Inferior parietal cortex (tissue), 1 donor: Measurements from ENCODE around the gene SH2D6.

ENCODE experiments used
- DNase-seq: peaks from one replicate; pipeline ENCODE4 v3.0.0-alpha.2; 2016; ENCODE audit errors: extremely low spot score

The SH2D6 gene

GRCh38 chr2:85421260-85422071 lies 3.0 kb downstream of the SH2D6 start:
- DNase-seq, result no peak

GRCh38 chr2:85422072-85422457 lies 3.6 kb downstream of the SH2D6 start:
- DNase-seq, result no peak

DNA sequence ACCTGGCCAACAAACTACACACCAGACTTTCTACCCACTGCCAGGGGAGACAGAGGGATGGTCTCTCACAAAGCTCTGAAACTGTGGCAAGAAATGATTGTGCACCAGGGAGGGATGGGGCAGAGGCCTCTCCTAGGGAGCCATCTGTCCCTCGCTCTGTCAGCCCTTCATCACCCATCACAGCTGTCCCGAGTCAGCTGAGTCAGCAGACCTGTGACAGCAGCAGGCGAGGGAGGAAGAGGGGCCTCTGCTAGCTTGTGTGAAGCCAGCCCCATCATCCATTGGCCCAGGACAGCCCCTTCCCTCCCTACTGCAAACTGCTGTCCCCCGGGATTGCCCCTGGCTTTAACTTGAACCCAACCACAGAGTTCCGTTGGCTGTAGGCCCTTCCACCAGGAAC lies 5.0 kb downstream of the SH2D6 start:
- no peak for DNase-seq

DNA sequence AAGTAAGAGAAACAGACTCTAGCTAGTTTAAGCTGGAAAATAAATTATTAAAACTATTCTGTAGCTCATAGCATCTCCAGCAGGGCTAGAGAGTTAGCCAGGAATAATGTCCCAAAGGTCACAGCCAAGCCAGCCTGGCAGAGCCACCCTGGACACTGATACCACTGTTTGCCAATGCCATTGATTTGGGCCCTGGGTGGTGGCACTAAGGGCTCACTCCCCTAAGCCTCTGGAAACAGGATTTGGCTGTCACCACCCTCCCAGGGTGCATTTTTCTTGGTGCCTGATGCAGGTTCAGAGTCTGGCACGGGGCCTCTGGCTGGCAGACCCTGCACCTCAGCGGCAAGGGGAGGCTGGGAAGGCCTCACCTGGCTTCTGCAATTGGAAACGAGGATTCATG lies 7.1 kb downstream of the SH2D6 start:
- no peak for DNase-seq

DNA sequence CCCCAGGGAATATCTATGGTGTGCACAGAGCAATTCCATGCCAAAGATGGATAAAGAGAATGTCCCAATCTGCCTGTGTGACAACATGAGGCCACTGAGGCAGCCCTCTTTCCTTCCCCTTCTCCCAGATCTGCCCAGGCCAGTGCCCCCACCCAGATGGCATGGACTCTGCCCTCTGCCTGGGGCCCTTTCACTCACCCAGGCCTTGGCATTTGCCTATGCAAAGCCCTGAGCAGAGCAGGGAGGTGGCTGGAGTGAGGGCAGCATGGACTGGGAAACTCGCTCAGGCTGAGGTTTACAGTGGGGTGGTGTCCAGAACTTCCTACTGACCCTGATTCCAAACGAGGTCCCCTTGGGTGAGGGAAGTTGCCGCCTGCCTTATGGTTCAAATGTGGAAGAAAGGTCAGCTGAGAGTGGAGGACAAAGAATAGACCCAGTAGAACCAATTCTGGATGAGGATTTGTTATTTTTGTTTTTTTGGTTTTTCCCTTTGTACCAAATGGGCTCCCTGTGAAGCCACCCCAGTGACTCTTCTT lies 8.9 kb downstream of the SH2D6 start:
- no peak for DNase-seq

GRCh38 chr2:85428343-85428881 lies 9.9 kb downstream of the SH2D6 start:
- no peak for DNase-seq

DNA sequence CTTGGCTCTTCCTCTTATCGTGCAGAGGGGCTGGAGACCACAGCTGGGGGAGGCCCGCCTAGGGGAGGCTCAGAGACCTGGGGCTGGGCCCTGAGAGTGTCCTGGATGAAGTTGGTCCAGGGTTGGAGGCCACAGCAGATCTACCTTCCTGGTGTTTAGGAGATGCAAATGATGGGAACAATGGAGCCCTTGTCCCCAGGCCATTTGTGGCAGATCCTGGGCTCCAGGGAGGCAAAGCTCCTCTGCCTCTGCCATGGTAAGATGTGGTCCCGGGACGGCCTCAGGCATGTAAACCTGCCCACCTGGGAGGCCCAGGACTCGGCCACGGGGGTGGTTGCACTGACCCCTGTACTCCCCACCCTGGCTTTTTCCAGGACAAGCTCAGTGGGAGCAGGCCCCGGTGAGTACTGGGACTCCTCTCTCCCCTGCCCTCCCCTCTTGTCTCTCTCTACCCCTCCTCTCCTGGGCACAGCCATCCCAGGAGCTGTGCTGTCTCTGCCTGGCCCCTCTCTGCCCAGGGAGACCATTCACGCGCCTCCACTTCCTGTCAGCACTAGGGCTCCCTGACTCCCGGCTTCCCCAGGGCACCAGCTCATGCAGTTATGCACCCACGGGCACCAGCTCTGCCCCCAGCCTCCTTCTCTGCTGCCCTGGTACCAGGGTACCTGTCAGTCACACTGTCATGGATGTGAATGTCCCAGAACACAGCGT lies 10.9 kb downstream of the SH2D6 start:
- no peak for DNase-seq

DNA sequence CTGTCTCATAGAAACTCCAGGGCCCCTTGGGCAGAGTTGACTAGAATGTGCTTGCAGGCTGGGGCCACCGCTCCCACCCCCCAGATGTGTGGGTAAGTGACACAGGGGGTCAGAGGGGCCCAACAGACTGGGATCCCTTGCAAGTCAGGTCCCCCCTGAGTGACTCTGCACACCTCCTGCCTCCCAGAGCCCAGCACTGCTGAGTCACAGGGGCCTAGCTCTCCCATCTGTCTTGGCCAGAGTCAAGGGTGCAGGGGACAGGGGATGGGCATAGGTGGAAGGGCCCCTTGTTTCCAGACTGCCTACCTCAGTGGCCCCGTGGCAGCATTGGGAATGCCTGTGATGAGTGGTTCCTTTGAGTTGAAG lies 11.4 kb downstream of the SH2D6 start:
- no peak for DNase-seq

DNA sequence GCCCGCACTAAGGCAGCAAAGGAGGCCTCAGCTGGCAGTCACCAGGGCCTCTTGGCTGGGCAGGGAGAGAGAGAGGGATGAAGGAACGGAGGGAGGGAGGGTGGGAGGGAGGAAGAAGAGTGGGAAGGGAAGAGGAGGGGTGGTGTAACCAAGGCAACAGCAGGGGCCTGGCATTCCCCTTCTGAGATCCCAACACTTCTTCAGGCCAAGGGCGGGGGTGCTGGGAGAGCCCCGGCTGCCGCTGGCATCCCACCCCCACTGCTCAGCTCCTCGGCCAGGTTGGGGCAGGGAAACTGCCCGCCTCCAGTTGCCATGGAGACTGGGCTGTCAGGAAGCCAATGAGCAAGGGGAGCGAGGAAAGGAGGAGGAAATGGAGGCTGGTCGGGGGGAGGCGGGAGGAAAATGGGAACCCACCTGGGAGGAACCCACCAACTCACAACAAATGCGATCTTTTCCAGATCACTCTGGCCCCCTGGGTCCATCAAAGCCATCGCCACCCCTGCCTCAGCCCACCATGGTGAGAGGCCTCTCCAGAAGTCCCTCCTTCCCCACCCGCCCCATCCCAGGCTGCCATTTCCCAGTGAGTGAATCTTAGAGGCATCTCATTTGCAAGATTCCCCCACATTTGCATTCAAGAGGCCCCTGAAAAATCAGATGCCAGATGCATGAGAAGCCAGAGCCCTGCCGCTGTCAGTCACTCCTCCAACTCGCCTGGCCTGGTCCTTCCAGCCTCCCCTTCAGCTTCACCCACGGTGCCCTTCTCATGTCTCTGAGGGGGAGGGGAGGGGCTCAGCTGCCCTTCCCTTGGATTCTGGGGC lies 12.4 kb downstream of the SH2D6 start:
- peak; percentile 85 for DNase-seq

GRCh38 chr2:85431570-85432205 lies 13.2 kb downstream of the SH2D6 start:
- no peak for DNase-seq

DNA sequence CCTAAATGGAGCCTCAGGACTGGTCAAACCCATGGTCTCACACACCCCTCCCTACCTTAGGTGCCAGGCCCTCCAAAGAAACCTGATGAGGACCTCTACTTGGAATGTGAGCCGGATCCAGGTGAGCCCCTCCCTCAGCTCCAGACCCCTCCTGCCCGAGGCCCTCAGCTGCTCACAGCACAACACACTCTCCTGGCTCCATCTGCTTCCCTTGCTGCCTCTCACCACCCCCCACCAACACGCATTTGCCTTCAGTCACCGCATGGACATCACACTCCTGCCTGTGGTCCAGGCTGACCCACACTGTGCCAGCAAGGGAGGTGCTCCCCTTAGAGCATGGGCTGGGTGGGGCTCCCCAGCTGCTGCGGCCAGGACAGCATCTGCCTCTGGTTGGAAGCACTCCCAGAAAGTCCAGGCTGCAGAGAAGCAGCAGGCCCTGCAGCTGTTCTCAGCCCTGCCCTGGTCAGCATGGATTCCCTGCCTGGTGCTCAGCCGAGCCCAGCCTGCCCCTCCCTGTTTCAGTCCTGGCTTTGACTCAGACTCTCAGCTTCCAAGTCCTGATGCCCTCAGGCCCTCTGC lies 15.1 kb downstream of the SH2D6 start:
- peak; percentile 80 for DNase-seq

DNA sequence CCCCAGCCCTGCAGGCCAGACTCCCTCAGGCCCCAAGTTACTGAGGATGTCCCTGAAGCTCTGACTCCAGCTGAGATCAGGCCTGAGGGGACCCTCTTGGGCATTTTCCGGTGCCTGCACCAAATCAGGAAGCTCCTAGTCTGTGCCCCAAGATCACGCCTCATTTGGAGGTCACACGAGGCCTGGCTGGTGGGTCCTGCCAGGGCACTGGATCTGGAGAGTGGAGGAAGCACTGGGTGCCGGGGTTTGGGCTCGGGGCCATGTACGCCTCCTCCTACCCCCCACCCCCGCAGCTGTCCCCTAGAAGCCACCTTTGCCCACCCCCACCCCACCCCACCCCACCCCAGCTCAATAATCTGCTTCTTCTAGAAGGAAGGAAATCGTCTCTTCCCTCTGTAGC lies 16.2 kb downstream of the SH2D6 start:
- no peak for DNase-seq

DNA sequence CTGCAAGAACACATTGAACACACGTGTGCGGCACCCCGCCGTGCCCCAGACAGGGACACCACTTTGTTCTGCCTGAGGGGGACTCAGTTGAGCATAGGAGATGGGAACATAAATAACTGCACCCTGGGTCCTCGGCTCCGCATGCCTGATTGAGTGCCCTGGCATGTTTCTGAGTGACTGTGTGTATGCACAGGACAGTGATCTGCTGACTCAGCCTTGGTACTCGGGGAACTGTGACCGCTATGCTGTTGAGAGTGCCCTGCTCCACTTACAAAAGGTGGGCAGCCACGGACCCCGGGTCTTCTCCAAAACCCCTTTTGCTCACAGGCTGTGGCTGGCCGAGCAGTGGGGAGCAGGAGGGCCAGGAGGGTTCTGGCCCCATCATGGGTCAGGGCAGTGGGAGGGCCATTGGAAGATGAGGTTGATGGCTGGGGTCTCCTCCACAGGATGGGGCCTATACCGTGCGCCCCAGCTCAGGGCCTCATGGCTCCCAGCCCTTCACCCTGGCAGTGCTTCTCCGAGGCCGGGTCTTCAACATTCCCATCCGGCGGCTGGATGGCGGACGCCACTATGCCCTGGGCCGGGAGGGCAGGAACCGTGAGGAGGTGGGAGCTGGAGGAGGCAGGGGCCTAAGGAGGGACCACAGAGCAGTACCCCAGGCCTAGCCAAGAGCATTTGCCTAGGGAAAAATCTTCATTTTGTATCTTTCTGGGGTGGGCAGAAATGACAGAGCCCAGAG lies 16.9 kb downstream of the SH2D6 start:
- no peak for DNase-seq

GRCh38 chr2:85435981-85436835 lies 17.7 kb downstream of the SH2D6 start:
- no peak for DNase-seq

GRCh38 chr2:85436836-85437487 lies 18.4 kb downstream of the SH2D6 start:
- no peak for DNase-seq

DNA sequence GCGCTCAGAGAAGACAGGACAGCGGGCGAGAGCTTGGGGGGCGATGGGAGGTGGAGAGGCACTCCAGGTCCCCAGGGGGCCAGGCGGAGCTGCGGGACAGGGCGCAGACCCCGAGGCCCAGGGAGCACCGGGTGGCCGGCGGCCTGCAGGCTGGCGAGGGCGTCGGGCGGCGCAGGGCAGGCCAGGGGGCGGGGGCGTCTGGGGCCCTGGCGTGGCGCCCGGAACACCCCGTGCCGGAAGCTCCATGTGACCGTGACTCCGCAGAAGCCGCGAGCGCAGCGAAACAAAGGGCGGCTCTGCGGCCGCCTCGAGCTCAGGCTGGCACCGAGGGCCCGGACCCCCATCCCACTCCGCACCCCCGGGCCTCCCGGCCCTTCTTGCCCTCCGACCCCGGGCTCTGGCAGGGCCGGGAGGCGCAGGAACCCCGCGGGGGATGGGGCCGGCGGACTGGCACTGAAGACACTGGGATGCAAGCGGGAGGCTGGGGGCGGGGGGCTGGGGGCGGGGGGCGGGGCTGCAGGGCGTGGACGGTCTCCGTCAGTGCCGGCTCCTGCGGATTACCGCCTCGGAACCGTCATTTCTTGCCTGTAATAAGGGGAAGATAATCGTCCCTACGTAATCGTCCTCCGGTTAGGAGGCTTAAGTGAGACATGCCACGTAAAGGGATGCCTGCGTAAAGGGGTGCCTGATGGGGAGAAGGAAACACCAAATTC lies 19.1 kb downstream of the SH2D6 start:
- peak; percentile 83 for DNase-seq

- no peak for DNase-seq
These were observed 19.9 kb downstream of the SH2D6 start for GRCh38 chr2:85438201-85439024.
